ENCODE measurements around the gene SLC7A8.

SLC7A8 gene

DNA sequence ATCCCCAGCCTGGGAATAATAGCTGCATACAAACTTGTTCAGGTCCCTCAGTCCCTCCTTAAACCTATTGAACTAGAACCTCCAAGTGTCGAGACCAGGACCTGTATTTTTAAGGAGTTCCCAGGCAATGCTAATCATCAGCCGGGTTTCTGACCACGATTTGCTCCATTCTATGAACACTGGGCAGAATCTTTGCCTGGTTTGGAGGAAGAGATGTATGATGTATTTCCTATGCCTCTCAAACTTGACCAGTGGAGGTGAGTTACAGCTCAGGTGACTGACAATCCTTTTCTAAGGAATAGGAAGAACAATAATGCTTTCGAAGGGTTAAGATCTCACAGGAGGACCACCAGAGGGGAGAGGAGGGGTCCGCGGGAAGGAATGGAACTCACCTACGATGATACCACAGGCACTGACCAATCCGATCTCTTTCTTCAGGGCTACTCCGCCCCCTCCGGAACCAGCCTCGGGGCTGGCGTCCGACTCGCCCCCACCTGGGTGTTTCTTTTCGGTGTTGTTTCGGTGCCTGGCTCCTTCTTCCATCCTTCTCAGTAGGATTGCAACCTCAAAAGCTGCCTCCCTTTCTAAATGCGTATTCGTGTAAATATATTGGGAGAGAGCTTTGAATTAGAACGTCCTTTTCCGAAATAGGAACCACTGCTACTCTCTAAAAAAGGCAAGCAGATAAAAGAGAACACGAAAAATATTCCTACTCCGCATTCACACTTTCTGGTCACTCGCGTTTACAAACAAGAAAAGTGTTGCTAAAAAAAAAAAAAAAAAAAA lies 895 bp downstream of the SLC7A8 start:
- peak; percentile 21 for DNase-seq

- no peak for DNase-seq
Measured at GRCh38 chr14:23181946-23182345, 1.5 kb downstream of the SLC7A8 start.

GRCh38 chr14:23181453-23181852 lies 2.0 kb downstream of the SLC7A8 start:
- DNase-seq = no peak

- DNase-seq = no peak
Measured at GRCh38 chr14:23177181-23177580, 6.3 kb downstream of the SLC7A8 start.

GRCh38 chr14:23175823-23176222 lies 7.6 kb downstream of the SLC7A8 start:
- no peak for DNase-seq

DNA sequence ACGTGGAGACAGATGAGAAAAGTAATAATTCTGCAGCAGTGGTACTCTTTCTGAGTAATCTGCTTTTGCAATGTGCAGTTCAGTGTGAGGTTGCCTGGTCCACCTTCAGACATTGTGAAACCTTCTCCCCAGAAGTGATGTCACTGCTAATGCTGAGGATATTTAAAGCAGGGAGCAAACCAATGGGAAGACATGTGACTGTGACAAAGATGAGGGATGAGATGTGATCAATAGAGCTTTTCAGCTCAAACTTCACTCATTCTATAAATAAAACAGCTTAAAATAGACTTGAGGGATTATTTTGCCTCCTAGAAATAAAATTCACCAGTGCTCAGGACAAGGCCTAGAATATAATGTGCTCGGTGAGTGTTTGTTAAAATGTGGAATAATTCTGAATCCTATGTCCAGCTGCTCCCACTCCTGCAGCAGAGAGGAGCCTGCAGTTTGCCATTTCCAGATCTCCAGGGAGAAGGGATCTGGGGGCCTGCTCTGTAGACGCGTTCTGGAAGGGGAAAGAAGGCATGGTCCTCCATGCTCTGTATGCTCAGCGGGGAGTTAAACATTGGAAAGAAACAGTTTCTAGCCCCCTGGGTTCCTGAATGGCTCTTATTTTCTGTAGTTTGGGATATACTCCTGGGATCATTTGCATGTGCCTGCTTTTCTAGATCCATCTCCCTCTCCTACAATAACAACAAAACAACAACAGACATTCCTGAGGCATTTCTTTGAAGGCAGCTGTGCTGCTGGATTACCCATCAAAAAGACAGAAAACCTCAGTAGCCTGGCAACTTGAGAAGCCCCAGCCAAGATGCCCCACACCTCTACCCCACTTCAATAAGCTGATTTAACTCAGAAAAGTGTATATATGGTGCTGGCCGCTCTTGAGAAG lies 8.9 kb downstream of the SLC7A8 start:
- no peak for DNase-seq

GRCh38 chr14:23173796-23174195 lies 9.7 kb downstream of the SLC7A8 start:
- no peak for DNase-seq

- no peak for DNase-seq
Measured at GRCh38 chr14:23173031-23173430, 10.4 kb downstream of the SLC7A8 start.

DNA sequence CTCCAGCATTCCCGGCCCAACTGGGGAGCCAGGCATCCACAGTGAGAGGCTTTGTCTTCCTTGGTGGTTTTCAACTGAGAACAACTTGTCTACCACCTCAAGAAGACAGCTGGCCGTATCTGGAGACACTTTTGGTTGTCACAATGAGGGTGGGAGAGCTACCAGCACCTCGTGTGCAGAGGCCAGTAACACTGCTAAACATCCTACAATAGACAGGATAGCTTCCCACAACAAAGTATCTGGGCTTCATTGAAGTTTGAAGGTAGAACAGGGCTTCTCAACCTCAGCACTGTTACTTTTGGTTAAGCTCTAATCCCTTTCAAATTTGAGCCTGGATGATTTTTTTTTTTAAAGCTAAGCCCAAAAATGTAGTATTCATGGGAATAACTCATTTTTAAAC lies 10.9 kb downstream of the SLC7A8 start:
- no peak for DNase-seq

- DNase-seq = no peak
Measured at GRCh38 chr14:23172096-23172495, 11.4 kb downstream of the SLC7A8 start.

DNA sequence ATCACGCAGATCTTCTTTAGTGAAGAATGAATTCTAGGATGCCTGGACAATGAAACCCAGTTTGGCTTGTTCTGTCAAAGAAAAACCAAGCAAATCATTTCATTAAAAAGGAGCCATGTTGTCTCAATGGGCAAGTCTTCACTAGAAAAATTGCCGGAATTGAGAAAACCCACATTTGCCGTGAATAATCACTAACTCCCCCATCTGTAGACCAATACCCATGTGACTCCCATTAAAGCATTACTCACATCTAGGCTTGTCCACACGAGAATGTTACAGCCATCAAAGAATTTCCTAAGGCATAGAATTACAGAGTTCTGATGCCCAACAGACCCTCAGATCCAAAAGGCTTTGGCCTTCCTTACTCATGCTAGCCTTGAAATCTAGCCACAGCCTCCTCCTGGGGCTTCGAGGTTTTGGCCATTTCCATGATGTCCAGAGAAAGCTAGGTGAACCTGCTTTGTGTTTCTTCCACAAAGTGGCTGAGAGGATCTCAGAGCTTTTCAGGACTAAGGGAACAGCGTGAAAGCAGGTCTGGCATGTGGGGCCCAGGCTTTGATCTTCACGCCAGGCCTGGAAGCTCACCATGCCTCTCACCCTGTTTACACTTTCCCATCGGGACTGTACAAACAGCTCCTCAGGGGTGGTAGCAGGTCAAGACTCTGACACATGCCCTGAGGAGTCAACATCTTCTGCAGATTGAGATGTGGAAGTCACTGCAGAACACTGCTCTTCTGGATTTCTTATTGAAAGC lies 12.1 kb downstream of the SLC7A8 start:
- DNase-seq = no peak

DNA sequence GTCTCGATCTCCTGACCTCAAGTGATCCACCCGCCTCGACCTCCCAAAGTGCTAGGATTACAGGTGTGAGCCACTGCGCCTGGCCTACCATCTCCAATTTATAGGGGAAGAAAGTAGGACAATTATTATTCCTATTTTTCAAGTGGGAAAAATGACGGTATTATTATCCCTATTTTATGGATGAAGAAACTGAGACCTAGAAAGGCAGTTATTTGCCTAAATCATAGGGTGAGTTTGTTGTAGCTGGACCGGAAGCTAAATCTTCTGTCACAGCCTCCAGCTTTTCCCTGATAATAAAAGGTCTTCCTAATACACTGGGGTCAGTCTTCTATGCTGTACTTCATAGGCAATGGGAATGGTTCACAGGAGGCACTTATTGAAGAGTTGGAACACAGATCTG lies 13.8 kb downstream of the SLC7A8 start:
- DNase-seq = no peak

GRCh38 chr14:23168246-23168645 lies 15.2 kb downstream of the SLC7A8 start:
- no peak for DNase-seq

GRCh38 chr14:23167116-23167847 lies 16.2 kb downstream of the SLC7A8 start:
- no peak for DNase-seq

GRCh38 chr14:23164949-23165348 lies 18.5 kb downstream of the SLC7A8 start:
- DNase-seq = no peak

DNA sequence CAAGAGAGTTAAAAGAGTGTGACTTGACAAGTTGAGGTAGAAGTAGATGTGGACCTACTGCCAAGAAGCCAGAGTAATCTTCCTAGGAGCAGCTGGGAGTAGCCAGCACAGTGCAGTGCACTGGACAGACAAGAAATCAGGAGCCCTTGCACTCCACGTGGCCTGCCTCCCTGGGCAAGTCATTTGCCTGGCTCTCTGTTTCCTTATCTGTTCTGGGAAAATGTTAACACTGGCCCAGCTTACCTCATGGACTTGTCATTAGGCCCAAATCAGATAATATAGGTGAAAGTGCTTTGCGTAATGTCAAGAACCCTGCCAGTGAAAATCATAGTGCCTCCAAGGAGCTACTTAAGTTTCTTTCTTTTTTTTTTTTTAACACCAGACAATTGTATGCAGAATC lies 19.2 kb downstream of the SLC7A8 start:
- DNase-seq = no peak

DNA sequence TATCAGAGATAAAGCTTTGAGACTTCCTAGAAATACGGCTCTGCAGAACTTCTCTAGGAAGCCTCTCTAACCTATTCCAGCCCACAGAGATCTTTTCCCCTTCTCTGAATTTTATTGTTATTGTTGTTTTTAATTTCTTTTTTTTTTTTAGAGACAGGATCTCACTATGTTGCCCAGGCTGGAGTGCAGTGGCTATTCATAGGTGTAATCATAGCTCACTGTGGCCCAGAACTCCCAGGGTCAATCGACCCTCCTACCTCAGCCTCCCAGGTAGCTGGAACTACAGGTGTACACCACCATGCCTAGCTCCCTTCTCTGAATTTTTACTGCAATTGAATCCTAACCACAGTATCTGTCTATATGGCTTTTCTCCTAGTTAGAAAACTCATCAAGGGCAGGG lies 19.6 kb downstream of the SLC7A8 start:
- DNase-seq = no peak

DNA sequence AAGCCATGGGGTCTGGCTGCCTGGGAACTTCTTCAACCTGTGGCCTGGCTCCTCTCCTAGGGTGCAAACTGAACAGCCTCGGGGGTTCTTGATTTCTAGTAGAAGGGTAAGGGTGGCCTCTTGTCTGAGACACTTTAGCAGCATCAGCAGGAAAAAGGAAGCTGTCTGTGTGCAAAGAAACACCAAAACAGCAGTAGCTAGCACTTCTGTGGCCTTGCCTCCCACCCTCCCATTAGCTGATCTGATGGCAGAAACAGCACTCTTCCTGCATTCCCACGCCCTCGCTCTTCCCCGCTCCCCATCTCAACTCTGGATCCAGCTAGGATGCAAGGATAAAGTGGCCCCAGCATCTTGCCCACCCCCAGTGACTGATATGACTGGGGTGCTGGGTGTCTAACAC lies 20.7 kb downstream of the SLC7A8 start:
- DNase-seq = no peak

DNA sequence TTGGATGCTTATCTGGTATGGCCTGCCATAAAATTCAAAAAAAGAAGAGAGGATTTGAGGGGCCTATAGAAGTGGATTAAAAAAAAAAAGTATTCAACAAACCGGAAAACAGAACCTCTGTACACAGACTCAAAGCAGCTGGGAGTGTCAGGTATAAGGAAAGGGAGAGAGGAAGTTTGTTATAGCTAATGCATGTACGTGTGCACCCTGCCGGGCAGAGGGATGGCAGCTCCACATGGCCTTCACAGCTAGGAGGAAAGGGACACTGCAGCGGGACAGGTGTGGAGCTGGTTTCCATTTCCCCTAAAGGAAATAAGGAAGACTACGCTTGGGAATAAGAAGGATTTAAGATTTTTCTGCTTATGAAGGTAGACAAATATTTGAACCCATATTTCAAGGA lies 21.5 kb downstream of the SLC7A8 start:
- no peak for DNase-seq

DNA sequence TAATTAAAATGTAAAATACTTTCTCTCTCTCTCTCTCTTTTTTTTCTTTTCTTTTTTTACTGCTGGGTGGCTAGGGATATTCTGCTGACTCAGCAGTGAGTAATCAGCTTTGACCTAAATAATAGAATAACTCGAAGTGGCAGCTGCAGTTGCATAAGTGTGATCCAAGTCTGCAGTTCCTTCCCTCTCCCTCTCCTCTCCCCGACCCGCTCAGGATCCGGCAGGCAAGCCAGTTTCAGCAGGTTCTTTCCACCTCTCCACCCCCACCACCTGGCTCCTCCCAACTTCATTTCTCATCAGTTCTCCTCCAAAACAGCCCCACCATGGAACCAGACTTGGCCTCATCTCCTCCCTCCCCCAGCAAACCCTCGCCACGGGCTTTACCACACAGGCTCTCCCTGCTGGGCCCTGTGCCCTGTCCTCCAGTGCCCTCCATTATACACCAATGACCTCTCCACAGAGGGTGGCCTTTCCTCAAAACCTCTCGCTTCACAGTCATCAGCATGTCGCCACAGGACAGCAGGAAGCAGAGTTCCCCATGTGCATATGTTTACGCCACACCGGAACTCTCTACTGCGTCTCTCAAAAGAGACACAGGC lies 22.4 kb downstream of the SLC7A8 start:
- no peak for DNase-seq

- no peak for DNase-seq
Measured at GRCh38 chr14:23159532-23159931, 23.9 kb downstream of the SLC7A8 start.

DNA sequence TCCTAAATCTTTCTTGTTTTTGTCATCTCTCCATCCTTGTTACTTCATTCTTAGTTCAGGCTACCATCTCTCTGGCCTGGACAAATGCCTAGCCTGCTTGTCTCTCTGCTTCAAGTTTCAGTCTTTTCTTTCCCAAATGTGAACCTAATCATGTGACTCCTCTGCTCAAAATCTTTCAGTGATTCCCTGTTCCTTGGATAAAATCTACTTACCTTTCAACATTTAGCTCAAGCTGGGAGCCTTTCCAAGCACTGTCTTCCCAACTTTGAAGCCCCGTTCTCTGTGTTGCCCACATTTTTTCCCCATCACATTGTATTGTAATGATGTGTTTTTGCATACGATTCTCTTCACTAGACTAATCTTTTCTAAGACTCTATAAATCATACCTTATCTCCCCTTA lies 24.7 kb downstream of the SLC7A8 start:
- no peak for DNase-seq
